HEK293 (cell line): ENCODE results near the gene IPCEF1.

Source experiments
- YY1 ChIP-seq: fragments of 450-650 bp; formaldehyde crosslinking; IDR thresholded peaks from 2 replicates; pipeline ENCODE4 v1.5.1; 2018; ENCODE audit warnings: missing biosample characterization, missing genetic modification characterization
- ZBTB7A ChIP-seq: fragments of 450-650 bp; formaldehyde crosslinking; IDR thresholded peaks from 2 replicates; pipeline ENCODE4 v1.5.1; 2016; ENCODE audit warnings: low read depth, missing biosample characterization, missing genetic modification characterization
- TF ChIP-seq, protein P1 (sequence below): fragments of 450-650 bp; formaldehyde crosslinking; IDR thresholded peaks from 2 replicates; pipeline ENCODE4 v1.5.1; 2016; ENCODE audit warnings: missing biosample characterization, missing genetic modification characterization

DNA sequence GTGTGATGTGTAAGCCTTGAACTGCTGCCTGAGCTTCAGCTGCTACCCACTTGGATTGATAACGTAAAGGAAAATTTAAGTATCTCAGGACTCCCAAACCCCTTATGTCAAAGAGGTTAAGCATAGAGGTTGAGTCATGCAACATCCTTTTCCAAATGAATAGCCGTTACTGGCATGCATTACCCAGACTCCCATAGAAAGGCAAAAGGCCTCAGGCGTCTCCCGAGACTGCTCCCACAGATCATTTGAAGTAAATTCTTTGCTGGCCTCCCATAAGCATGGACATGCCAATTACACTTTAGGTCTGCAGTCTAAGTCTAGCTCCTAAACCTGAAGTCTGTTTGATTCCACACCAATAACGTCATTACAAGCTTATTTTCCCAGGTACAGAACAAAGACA is 14.7 kb downstream of the IPCEF1 start:
- TF ChIP-seq, protein P1, sequence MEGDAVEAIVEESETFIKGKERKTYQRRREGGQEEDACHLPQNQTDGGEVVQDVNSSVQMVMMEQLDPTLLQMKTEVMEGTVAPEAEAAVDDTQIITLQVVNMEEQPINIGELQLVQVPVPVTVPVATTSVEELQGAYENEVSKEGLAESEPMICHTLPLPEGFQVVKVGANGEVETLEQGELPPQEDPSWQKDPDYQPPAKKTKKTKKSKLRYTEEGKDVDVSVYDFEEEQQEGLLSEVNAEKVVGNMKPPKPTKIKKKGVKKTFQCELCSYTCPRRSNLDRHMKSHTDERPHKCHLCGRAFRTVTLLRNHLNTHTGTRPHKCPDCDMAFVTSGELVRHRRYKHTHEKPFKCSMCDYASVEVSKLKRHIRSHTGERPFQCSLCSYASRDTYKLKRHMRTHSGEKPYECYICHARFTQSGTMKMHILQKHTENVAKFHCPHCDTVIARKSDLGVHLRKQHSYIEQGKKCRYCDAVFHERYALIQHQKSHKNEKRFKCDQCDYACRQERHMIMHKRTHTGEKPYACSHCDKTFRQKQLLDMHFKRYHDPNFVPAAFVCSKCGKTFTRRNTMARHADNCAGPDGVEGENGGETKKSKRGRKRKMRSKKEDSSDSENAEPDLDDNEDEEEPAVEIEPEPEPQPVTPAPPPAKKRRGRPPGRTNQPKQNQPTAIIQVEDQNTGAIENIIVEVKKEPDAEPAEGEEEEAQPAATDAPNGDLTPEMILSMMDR (tag by site-specific recombination) = no peak
- TF ChIP-seq YY1 (no peak), ZBTB7A (no peak)
